ENCODE measurements around the gene DAGLB.
"Not testable (repeated sequence)": the region's sequence is repeated elsewhere in the genome, so short reads cannot be mapped to it uniquely, and the experiment has no call there.

DNA sequence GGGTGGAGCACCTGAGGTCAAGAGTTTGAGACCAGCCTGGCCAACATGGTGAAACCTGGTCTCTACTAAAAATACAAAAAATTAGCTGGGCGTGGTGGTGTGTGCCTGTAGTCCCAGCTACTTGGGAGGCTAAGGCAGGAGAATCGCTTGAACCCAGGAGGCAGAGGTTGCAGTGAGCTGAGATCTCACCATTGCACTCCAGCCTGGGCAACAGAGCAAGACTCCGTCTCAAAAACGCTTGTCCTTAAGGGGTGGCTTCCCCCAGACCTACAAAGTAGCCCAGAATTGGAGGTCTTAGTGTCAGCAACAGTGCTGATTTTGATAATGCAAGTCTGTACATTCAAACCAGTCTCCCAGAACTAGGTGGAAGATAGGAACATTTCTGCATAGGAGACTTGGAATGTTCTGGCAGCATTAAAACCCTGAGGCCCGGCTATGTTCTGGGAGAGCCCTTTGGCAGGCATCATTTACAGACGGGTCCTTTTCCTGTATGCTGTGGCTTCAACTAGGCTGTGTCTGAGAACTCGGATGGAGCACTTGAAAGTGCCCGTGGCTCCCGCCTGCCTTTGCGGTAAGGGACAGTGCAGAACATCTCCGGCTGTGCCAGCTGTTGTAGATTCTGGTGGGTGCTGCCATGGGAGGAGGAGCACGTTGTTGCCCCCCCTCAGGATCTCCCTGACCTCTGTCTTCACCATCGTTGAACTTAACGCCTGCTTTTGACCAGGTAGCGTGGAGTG, 49.8 kb downstream of the DAGLB start:
- TF ChIP-seq EZH2phosphoT487 (IDR thresholded peaks at IDR 0.05; ENCODE audit: insufficient read depth, low read depth); EZH2 (IDR thresholded peaks at IDR 0.05; ENCODE audit: insufficient read depth, poor library complexity, severe bottlenecking): not testable (repeated sequence)

Measured in GM23248 (cell line).